ENCODE measurements around the gene ZNF598.

- TF ChIP-seq TAF1 (IDR thresholded peaks at IDR 0.05; ENCODE audit: borderline replicate concordance, low read depth, low read length), result no peak
- TF ChIP-seq POLR2A (IDR thresholded peaks at IDR 0.05; ENCODE audit: low read depth, low read length), result no peak
- TF ChIP-seq POLR2AphosphoS5 (IDR thresholded peaks at IDR 0.05; ENCODE audit: low read depth, low read length), result no peak
These were observed 26.0 kb upstream of the ZNF598 start for GRCh38 chr16:2035431-2036199.
